ENCODE data around the gene CHCHD6.

The CHCHD6 gene

GRCh38 chr3:126679318-126679751, 24.7 kb upstream of the CHCHD6 start:
- DNase-seq: peak; percentile 75
- ATAC-seq (replicated peaks): peak; percentile 87 to 88
- Mint-ChIP-seq H3K4me3 (peak overlapping the region; percentile 49 to 82), H3K27ac (peak overlapping the region; percentile 49), H3K27me3 (peaks cover 4 to 32% of the 10 kb centered on the region in 2 donors), H3K4me1 (peaks cover 12 to 15% of the 10 kb centered on the region in 2 donors), H3K36me3 (no peaks in the 10 kb centered on the region), H3K9me3 (peaks cover 0 to 1% of the 10 kb centered on the region in 2 donors)

DNA sequence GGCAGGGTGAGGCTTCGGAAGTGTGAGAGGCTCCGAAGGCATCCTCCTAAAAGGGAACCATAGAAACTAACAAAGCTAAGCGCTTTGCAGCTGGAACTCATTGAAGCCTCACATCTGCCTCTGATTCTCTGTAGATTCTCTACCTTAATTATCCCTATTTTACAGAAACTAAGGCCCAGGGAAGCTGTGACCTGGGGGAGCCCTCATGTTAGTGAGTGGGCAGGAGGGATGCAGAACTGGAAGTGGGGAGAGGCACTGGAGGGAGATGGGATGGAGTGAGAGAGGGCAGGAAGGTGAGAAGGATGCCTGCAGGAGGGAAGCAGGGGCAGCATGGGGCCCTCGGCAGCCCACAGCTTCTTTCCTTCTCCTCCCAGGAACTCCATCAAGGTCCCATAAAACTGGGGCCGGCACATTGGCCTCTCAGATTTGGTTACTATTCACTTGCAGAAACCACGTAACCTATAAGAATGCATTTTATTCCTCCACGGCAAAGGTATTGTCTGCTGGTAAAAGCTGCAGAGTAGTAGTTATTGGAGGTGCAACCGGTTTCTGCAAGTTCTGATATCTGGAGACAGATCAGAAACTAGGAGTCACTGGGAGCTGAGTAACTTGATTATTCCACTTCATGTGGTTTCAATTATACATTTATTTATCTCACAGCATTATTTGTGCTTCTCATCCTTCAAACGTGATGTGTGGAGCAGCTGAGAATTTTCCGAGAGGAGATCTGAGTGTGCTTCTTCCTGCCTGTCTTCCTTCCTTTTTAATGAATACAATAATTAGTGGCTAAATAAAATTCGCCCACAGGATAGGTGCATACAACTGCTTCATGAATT, 24.0 kb upstream of the CHCHD6 start:
- ATAC-seq (replicated peaks) (no peak), DNase-seq (no peak)
- Mint-ChIP-seq H3K27ac (no peak overlapping the region), H3K9me3 (no peaks in the 10 kb centered on the region), H3K27me3 (peaks cover 4 to 27% of the 10 kb centered on the region in 2 donors), H3K4me1 (peaks cover 12 to 16% of the 10 kb centered on the region in 2 donors), H3K4me3 (no peak overlapping the region), H3K36me3 (no peaks in the 10 kb centered on the region)

DNA sequence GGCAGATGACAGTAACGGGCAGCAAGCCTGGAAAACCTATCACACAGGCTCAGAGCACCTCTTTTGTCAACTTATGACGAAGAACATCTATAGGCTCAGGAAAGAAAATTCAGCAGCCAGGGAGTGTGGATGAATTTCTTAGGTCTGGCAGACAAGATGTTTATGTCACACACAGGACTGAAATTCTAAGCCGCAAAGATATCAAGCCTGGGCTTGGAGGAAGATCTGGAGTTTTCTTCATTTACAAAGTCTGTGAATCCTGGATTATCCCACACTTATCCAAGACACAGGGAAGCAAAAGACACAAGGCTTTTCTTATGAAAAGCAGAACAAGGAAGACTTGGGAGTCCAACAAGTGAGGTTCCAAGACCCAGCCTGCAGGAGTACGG, 23.4 kb upstream of the CHCHD6 start:
- Mint-ChIP-seq H3K4me3 (no peak overlapping the region), H3K9me3 (no peaks in the 10 kb centered on the region), H3K36me3 (no peaks in the 10 kb centered on the region), H3K4me1 (peaks cover 12 to 16% of the 10 kb centered on the region in 2 donors), H3K27ac (no peak overlapping the region), H3K27me3 (peaks cover under 1 to 27% of the 10 kb centered on the region in 2 donors)
- no peak for DNase-seq
- ATAC-seq (replicated peaks): no peak

DNA sequence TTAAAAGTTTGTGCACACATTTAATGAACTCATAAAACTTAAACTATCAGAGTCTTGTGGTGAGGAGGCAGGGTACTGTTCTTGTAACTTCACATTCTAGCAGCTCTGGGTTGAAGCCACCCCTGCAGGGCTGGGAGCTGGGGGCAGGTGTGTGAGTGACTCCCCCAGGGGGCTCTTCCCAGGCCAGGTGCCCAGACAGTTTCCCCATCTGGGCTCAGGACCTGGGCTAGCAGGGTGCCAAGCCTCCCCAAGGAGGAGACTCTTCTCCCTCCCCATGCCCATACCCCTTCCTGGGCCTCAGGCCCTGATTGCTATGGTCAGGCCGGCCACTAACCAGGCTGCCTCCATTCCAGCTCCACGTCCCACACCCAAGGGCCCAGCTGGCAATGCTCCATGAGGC, 22.0 kb upstream of the CHCHD6 start:
- ATAC-seq (replicated peaks) (no peak), DNase-seq (no peak)
- peaks cover 0 to 1% of the 10 kb centered on the region in 2 donors for H3K9me3 Mint-ChIP-seq
- no peaks in the 10 kb centered on the region for H3K36me3 Mint-ChIP-seq
- H3K4me1 Mint-ChIP-seq: peaks cover 12 to 17% of the 10 kb centered on the region in 2 donors
- no peak overlapping the region for H3K27ac Mint-ChIP-seq
- peaks cover 0 to 19% of the 10 kb centered on the region in 2 donors for H3K27me3 Mint-ChIP-seq
- H3K4me3 Mint-ChIP-seq: no peak overlapping the region

GRCh38 chr3:126683069-126683468, 21.0 kb upstream of the CHCHD6 start:
- Mint-ChIP-seq H3K27me3 (peaks cover 0 to 8% of the 10 kb centered on the region in 2 donors), H3K4me3 (no peak overlapping the region), H3K27ac (no peak overlapping the region), H3K9me3 (peaks cover 0 to 1% of the 10 kb centered on the region in 2 donors), H3K4me1 (peaks cover 12 to 16% of the 10 kb centered on the region in 2 donors), H3K36me3 (no peaks in the 10 kb centered on the region)
- ATAC-seq (replicated peaks) (no peak), DNase-seq (no peak)

GRCh38 chr3:126684218-126684751, 19.8 kb upstream of the CHCHD6 start:
- no peak overlapping the region for H3K4me3 Mint-ChIP-seq
- peaks cover 3 to 6% of the 10 kb centered on the region in 2 donors for H3K4me1 Mint-ChIP-seq
- peak in 1 of 2 donors; percentile 7 for ATAC-seq (replicated peaks)
- peaks cover 0 to 1% of the 10 kb centered on the region in 2 donors for H3K9me3 Mint-ChIP-seq
- no peaks in the 10 kb centered on the region for H3K36me3 Mint-ChIP-seq
- no peak for DNase-seq
- peaks cover 0 to 4% of the 10 kb centered on the region in 2 donors for H3K27me3 Mint-ChIP-seq
- H3K27ac Mint-ChIP-seq: no peak overlapping the region

- H3K4me3 Mint-ChIP-seq: no peak overlapping the region
- H3K27ac Mint-ChIP-seq: no peak overlapping the region
- no peak for DNase-seq
- H3K36me3 Mint-ChIP-seq: no peaks in the 10 kb centered on the region
- no peak for ATAC-seq (replicated peaks)
- H3K9me3 Mint-ChIP-seq: peaks cover 0 to 1% of the 10 kb centered on the region in 2 donors
- peaks cover 0 to 5% of the 10 kb centered on the region in 2 donors for H3K4me1 Mint-ChIP-seq
- H3K27me3 Mint-ChIP-seq: peaks cover 0 to 8% of the 10 kb centered on the region in 2 donors
Measured at GRCh38 chr3:126685021-126685420, 19.0 kb upstream of the CHCHD6 start.

DNA sequence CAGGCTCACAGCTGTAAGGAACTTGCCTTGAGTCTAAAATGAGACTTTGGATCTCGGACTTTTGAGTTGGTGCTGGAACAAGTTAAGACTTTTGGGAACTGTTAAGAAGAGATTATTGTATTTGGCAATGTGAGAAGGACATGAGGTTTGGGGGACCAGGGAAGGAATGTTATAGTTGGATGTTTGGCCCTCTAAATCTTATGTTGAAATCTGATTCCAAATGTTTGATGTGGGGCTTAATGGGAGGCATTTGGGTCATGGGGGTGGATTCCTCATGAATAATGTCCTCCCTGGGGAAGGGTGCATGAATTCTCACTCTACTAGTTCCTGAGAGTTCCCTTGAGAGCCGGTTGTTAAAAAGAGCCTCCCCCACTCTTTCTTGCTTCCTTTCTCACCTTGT, 18.5 kb upstream of the CHCHD6 start:
- H3K4me1 Mint-ChIP-seq: peaks cover 0 to 5% of the 10 kb centered on the region in 2 donors
- no peak overlapping the region for H3K4me3 Mint-ChIP-seq
- H3K27me3 Mint-ChIP-seq: peaks cover 0 to 11% of the 10 kb centered on the region in 2 donors
- H3K9me3 Mint-ChIP-seq: peaks cover 0 to 1% of the 10 kb centered on the region in 2 donors
- no peaks in the 10 kb centered on the region for H3K36me3 Mint-ChIP-seq
- DNase-seq (no peak), ATAC-seq (replicated peaks) (no peak)
- H3K27ac Mint-ChIP-seq: no peak overlapping the region

DNA sequence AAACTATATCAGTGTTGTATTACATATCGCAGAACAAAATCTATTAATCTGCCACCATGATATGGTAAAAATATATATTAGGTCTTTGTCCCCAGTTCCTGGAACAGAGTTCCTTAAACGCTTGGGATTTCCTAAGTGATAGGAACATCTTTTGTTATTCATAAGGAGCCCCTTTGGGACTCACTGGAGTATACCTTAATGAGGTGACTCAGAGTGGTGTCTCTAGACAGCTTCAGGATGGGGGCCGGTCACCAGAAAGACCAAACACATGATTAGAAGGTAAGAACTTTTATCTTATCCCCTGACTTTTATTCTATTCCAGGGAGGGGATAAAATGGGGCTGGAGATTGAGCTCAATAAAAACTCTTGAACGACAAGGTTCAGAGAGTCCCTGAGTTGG, 12.3 kb upstream of the CHCHD6 start:
- Mint-ChIP-seq H3K36me3 (no peaks in the 10 kb centered on the region), H3K4me1 (no peaks in the 10 kb centered on the region), H3K9me3 (no peaks in the 10 kb centered on the region), H3K27me3 (peaks cover 34 to 39% of the 10 kb centered on the region in 2 donors), H3K27ac (no peak overlapping the region), H3K4me3 (no peak overlapping the region)
- ATAC-seq (replicated peaks): no peak
- no peak for DNase-seq

- no peaks in the 10 kb centered on the region for H3K4me1 Mint-ChIP-seq
- peaks cover 36 to 43% of the 10 kb centered on the region in 2 donors for H3K27me3 Mint-ChIP-seq
- ATAC-seq (replicated peaks) (no peak), DNase-seq (no peak)
- no peaks in the 10 kb centered on the region for H3K36me3 Mint-ChIP-seq
- H3K4me3 Mint-ChIP-seq: no peak overlapping the region
- no peaks in the 10 kb centered on the region for H3K9me3 Mint-ChIP-seq
- no peak overlapping the region for H3K27ac Mint-ChIP-seq
Measured at GRCh38 chr3:126692858-126693257, 11.2 kb upstream of the CHCHD6 start.

DNA sequence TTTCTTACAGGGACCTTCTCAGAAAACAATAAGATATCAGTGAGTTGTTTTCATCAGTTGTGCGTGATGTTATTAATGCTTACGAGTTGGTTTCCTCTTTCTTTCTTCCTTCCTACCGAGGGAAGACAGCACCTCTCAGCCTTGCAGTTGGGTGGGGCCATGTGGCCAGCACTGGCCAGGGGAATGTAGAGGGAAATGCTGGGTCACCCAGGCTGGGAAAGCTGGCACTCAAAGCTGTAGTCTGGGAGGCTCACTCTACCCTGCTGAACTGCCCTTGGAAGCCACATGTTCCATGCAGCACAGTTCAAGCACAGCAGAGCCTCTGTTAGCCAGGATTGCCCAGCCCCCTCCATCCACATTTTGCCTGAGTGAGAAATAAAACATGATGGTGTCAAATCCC, 10.1 kb upstream of the CHCHD6 start:
- Mint-ChIP-seq H3K4me3 (no peak overlapping the region), H3K27ac (no peak overlapping the region), H3K9me3 (no peaks in the 10 kb centered on the region), H3K27me3 (peaks cover 47 to 50% of the 10 kb centered on the region in 2 donors), H3K36me3 (no peaks in the 10 kb centered on the region), H3K4me1 (no peaks in the 10 kb centered on the region)
- DNase-seq (no peak), ATAC-seq (replicated peaks) (no peak)

GRCh38 chr3:126696701-126697267, 7.3 kb upstream of the CHCHD6 start:
- Mint-ChIP-seq H3K9me3 (no peaks in the 10 kb centered on the region), H3K4me1 (no peaks in the 10 kb centered on the region), H3K27ac (no peak overlapping the region), H3K27me3 (peaks cover 47 to 60% of the 10 kb centered on the region in 2 donors), H3K4me3 (no peak overlapping the region), H3K36me3 (no peaks in the 10 kb centered on the region)
- no peak for DNase-seq
- no peak for ATAC-seq (replicated peaks)

DNA sequence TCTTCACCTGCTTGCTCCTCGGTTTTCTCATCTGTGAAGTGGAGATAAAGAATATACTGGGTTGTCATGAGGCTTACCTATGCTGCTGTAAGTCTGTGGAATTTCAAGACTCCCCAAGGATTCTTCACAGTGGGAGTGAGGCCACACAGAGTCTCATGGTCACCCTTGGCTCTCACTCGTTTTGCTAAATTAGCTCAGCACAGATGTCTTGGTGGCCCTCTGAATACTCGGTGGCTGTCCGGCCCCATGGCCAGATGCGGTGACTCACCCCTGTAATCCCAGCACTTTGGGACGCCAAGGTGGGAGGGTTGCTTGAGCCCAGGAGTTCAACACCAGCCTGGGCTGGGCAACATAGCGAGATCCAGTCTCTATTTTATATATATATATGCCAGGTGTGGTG, 5.0 kb upstream of the CHCHD6 start:
- Mint-ChIP-seq H3K9me3 (no peaks in the 10 kb centered on the region), H3K36me3 (no peaks in the 10 kb centered on the region), H3K4me1 (peaks cover 7 to 9% of the 10 kb centered on the region in 2 donors), H3K4me3 (no peak overlapping the region), H3K27ac (no peak overlapping the region), H3K27me3 (peaks cover 44 to 46% of the 10 kb centered on the region in 2 donors)
- ATAC-seq (replicated peaks): no peak
- DNase-seq: no peak

GRCh38 chr3:126704494-126705214, 614 bp downstream of the CHCHD6 start:
- peaks cover 5 to 10% of the 10 kb centered on the region in 2 donors for H3K36me3 Mint-ChIP-seq
- no peaks in the 10 kb centered on the region for H3K9me3 Mint-ChIP-seq
- peak; percentile 22 to 24 for ATAC-seq (replicated peaks)
- peaks cover 14 to 15% of the 10 kb centered on the region in 2 donors for H3K27me3 Mint-ChIP-seq
- peak overlapping the region; percentile 37 for H3K27ac Mint-ChIP-seq
- H3K4me3 Mint-ChIP-seq: peak overlapping the region; percentile 97 to 98
- no peak for DNase-seq
- H3K4me1 Mint-ChIP-seq: peaks cover 20 to 21% of the 10 kb centered on the region in 2 donors

Data from stimulated activated naive B cell treated with anti-CD40 and anti-IgM and Interleukin-4, amounts not matched to agents 10 μg/mL and 1 μg/mL and 100 μg/mL, for 72 hours (primary cell).